Dermis blood vessel endothelial cell (primary cell): ENCODE data around the gene PPM1M. TPM values are rescaled to one million over a fixed set of nuclear protein-coding genes. Genes with fewer than 3 reads are reported as not detected.
A peak's percentile ranks its signal among the peaks of the same experiment; 100 is the strongest.

Experiments used
- DNase-seq: peaks from one replicate; pipeline ENCODE4 v3.0.0; 2010
- total RNA-seq: library from RNA; depleted of rRNA; stranded (reverse); fragments of >200 nt; gene quantifications from 2 replicates; pipeline ENCODE4 v1.2.3, GENCODE V29; 2014

PPM1M gene
- total RNA-seq, 1 donor from 2014 or later = 20.6 TPM

- DNase-seq = peak; percentile 99
These were observed 28.8 kb upstream of the PPM1M start for GRCh38 chr3:52216585-52217408.

DNA sequence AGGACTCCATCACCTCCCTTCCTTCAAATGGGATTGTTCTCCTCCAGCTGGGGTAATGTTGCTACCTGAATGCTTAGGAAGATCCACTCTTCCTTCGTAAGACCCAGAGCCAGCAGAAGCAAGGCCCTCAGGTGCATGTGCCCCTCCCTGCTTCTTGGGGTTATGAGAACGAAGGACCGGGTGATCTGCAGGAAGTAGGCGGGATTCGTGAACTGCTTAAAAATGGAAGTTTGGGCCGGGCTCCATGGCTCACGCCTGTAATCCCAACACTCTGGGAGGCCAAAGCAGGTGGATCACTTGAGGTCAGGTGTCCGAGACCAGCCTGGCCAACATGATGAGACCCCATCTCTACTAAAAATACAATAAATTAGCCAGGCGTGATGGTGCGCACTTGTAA is 28.2 kb upstream of the PPM1M start:
- DNase-seq = no peak

DNA sequence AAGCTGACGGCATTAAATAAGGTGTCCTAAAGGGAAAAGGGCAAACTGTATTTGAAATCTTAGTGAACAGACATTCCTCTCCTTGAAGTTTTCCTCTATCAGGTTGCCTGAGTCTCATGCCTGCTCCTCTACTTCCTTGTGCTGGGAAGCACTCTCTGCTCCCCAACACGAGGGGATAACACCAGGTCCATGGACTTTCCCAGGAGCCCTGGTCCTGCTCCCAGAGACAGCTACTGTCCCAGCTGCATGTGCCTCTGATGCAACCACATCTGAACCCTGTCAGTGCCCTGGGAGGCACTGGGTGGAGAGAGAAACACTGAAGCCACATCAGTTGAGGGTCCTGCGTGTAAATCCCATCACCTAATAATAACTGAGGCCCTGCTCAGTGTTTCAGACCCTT is 27.5 kb upstream of the PPM1M start:
- no peak for DNase-seq

DNA sequence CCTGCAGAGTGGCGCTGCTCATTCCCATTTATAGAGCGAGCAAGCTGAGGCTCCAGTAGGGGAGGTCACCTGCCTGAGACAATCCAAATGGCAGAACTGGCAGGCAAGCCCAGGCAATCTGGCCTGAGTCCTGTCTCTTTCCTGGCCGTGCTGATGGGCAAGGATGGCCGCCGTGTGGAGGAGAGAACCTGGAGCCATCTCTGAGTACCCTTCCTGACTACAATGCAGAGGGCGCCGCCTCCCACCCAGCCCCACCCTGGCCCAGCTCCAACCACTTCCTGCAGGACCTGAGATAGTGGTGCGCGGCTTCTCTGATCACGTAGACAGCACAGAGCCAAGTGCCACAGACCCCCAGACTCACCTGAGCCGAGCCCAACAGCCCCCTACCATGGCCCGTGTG is 27.1 kb upstream of the PPM1M start:
- DNase-seq = no peak

DNA sequence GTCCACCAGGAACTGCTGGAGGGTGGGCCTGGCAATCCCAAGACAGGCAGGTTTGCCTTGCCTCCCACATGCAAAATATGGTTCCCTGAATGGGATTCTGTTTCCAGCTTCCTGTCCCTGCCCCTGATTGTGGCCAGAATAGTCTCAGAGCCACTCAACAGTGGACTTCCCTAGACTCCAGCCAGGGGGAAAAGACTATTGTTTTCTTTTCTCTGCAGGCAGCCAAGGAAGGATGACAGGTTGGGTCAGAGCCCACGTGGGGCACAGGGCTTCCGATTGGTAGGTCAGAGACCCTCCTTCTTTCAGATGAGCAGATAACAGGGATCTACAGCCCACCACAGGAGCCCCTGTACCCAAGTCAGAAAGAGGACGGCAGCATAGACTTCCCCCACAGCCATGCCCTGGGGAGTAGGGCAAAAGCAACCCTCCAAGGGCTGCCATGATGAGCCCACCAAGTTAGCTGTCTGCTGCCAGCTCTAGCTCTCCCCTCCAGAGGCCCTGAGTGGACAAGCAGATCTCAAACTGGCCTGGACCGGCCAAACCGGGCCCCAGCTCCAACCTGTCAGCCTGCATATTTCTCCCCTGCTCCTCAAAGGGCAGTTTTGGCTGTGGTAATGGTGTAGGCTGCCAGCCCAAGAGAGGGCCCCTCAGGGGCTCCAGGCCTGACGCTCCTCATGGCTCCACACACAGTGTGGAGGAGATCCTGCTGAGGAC is 26.5 kb upstream of the PPM1M start:
- DNase-seq = peak; percentile 86

DNA sequence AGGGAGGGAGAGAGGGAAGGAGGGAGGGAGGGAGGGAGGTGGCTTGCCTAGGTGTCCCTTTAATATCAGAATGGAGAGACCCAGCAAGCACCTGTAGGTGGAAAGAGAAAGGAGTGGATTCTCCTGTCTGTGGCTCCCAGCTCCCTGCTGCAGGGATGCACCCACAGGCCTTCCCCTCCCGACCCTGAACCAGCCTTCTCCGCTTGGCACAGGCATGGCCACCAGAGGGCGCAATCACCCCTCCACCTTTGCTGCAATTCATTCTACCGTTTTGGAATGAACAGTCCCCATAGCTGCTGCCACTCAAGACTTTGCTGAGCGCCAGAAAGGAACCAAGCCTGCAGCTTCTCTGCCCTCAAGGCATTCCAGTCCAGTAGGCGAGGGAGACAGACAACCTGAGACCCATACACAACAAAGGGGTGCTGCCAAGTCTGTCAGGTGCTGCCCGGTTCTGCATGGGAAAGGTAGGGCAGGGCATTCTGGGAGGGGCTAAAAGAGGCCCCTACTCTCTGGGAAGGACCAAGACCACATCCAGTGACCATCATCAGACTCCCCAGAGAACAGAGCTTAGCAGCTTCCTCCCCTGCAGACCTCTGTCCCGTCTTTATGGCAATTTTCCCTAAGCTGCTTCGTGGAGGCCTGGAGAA is 25.1 kb upstream of the PPM1M start:
- peak; percentile 86 for DNase-seq

GRCh38 chr3:52221141-52221562 is 24.4 kb upstream of the PPM1M start:
- no peak for DNase-seq

GRCh38 chr3:52221563-52222318 is 23.8 kb upstream of the PPM1M start:
- peak; percentile 13 for DNase-seq

DNA sequence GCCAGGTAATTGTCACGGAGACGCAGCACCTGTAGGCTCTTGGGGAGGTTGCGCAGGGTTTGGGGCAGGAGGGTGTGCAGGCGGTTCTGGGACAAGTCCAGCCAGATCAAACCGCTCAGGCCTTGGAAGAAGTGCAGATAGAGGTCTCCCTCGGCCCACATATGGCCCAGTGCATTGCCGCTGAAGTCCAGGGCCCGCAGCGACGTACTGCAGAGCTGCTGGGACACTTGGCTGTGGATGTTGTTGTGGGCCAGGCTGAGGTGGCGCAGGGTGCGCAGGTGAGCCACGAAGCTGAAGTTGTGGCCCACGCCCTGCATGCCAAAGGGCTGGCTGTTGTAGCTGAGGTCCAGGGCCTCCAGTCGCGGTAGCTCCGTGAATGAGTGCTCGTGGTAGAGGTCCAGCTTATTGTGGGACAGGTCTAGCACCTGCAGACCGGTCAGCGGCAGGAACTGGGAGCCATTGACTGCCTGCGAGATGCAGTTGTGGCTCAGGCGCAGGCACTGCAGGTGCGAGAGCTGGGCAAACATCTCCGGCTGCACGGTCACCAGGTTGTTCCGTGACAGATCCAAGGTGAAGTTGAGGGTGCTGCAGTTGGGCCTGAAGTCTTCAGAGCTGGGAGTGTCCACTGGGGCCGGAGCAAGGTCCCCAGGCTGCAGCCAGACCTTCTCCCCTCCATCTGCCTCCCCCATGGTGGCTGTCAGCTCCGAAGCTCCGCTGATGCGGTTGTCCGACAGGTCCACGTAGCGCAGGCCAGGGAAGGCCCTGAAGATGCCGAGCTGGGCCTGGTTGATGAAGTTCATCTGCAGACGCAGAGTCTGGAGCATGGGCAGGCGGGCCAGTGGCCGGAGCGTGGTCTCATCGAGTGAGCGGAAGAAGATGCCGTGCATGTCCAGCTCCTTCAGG is 23.0 kb upstream of the PPM1M start:
- no peak for DNase-seq

DNA sequence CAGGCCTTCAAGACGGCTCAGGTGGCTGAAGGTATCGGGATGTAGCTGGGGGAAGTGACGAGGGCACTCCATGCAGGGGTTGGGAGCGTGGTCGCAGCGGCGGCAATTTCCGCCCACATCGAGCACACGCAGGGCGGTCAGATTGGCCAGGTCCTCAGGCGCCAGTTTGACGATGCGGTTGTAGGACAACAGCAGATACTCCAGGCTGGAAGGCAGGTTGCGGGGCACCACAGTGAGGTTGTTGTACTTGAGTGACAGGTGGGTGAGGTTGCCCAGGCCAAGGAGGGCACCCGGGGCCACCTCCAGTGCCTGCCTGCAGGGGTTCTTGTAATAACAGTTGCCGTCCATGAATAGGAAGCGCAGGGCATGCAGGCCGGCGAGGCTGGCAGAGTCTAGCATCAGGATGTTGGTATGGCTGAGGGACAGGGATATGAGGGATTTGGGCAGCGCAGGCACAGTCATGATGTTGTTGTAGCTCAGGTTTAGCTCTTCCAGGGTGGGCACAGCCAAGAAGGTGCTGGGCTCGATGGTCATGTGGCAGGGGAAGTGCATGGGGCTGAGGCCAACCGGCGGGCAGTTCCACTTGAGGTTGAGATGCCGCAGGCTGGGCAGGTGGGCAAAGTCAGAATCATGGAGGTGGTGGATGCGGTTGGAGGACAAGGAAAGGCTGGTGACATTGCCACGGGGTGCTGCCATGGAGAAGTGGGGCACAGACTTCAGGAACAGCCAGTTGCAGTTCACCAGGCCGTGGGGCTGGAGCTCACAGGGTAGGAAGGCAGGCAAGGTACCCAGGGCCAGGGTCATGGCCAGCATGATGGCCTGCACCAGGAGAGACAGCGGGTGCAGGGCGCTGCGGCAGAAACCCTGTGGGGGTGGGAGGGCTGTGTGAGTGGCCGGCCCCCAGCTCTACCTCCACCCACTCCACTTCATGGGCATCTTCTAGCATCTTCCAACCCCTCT is 21.8 kb upstream of the PPM1M start:
- no peak for DNase-seq

DNA sequence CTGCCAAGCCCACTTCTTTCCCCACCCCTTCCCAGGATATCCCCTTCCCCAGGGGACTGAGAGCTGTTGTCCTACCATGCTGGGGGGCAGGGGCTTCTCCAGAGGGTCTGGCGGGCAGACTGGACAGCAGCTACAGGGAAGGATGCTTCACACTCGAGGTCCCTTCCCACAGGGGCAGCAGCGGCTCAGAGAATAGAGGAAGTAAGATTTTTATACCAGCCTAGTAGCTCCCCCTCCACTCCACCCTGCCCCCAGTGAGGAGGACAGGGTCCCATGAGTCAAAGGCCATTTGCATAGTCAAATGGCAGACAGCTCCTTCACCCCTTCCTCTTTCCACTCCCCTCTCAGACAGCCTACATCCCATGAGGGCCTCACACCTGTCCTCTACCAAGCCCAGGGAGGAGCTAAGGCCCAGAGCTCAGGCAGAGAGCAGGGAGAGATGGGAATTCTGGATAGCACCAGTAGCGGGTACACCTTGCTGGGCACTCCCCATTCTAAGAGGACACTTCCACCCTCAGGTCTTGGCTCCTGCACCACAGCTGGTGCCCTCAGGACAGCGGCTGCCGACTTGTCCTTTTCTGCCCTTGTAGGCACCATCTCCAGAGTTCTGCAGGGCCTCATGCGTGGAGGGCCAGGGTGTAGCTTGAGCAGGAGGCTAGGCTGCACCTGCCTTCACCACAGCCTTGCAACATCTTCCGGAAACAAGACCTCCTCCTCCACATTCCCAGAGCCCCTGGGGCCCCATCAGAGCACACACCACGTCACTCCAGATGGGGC is 19.9 kb upstream of the PPM1M start, which contains the start of gene TLR9:
Gene TLR9, minus strand, starts transcription at position 194 of the 777 bp plus-strand sequence. Its CDS starts 116 bp downstream, at position 78.
- no peak for DNase-seq

- DNase-seq = no peak
These were observed 19.2 kb upstream of the PPM1M start for GRCh38 chr3:52226229-52226817.

- no peak for DNase-seq
These were observed 18.4 kb upstream of the PPM1M start for GRCh38 chr3:52227117-52227516.

- no peak for DNase-seq
These were observed 17.8 kb upstream of the PPM1M start for GRCh38 chr3:52227766-52228165.

DNA sequence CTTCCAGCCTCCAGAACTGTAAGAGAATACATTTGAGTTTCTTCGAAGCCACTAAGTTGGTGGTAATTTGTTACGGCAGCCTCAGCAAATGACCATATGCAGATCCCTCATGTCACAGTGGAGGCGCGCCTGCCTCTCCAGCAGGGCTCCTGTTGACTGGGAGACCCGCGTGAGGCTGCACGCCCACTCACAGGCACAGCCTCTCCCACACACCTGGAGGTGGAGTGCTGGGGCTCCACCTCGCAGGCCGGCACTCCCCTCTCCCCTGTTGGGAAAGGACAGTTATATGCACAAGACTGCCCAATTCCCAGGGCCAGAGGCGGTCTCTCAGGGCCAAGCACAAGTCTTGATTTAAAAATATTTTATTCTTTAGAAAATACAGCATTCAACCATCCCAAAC is 17.3 kb upstream of the PPM1M start:
- no peak for DNase-seq

- DNase-seq = no peak
These were observed 16.7 kb upstream of the PPM1M start for GRCh38 chr3:52228751-52229291.

DNA sequence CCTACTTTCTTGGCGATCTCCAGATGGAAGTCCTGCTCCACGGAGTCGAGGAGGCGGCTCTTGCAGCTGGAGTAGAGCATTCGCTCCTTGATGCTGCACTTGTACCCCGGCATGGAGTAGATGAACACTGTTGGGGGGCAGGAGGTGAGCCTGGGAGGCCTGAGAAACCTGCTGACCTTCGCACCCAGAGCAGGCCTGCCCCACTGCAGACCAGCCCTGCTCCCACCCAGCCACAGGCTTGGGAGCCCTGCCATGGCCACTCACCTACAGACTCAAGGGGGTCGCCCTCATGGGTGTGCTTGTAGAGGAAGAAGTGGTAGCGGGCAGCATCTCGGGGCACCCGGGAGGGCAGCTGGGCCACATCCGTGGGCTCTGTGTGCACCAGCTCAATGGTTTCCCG is 15.9 kb upstream of the PPM1M start:
- DNase-seq = no peak

GRCh38 chr3:52230461-52230860 is 15.1 kb upstream of the PPM1M start:
- DNase-seq = no peak
